COLO668 (cell line): Measurements from ENCODE around the gene FARS2.

Experiments
- DNase-seq: peaks from one replicate; lab custom pipeline; 2025; ENCODE audit not compliant: unreplicated experiment; lab: John Stamatoyannopoulos, UW

FARS2 gene

GRCh38 chr6:5525209-5525608, 263.9 kb downstream of the FARS2 start:
- DNase-seq, result no peak

GRCh38 chr6:5529015-5529414, 267.7 kb downstream of the FARS2 start:
- DNase-seq, result no peak

GRCh38 chr6:5529733-5530132, 268.4 kb downstream of the FARS2 start:
- DNase-seq, result no peak

GRCh38 chr6:5531161-5531560, 269.8 kb downstream of the FARS2 start:
- DNase-seq, result no peak

GRCh38 chr6:5531853-5532375, 270.6 kb downstream of the FARS2 start:
- no peak for DNase-seq

GRCh38 chr6:5532941-5533340, 271.6 kb downstream of the FARS2 start:
- DNase-seq, result no peak

GRCh38 chr6:5534643-5535042, 273.3 kb downstream of the FARS2 start:
- no peak for DNase-seq

GRCh38 chr6:5536644-5537043, 275.3 kb downstream of the FARS2 start:
- DNase-seq, result no peak

GRCh38 chr6:5537132-5537531, 275.8 kb downstream of the FARS2 start:
- DNase-seq, result no peak

- DNase-seq, result no peak
Measured at GRCh38 chr6:5537967-5538366, 276.7 kb downstream of the FARS2 start.

- no peak for DNase-seq
Measured at GRCh38 chr6:5540370-5540769, 279.1 kb downstream of the FARS2 start.

GRCh38 chr6:5541025-5541424, 279.7 kb downstream of the FARS2 start:
- no peak for DNase-seq

- DNase-seq, result no peak
Measured at GRCh38 chr6:5541751-5542432, 280.6 kb downstream of the FARS2 start.

- DNase-seq, result no peak
Measured at GRCh38 chr6:5547556-5547955, 286.2 kb downstream of the FARS2 start.

GRCh38 chr6:5550631-5551030, 289.3 kb downstream of the FARS2 start:
- DNase-seq, result no peak

- no peak for DNase-seq
Measured at GRCh38 chr6:5552243-5552642, 290.9 kb downstream of the FARS2 start.

GRCh38 chr6:5553767-5554166, 292.5 kb downstream of the FARS2 start:
- DNase-seq, result no peak

GRCh38 chr6:5554226-5554625, 292.9 kb downstream of the FARS2 start:
- no peak for DNase-seq

- no peak for DNase-seq
Measured at GRCh38 chr6:5556011-5556410, 294.7 kb downstream of the FARS2 start.

- DNase-seq, result no peak
Measured at GRCh38 chr6:5557506-5557905, 296.2 kb downstream of the FARS2 start.

- no peak for DNase-seq
Measured at GRCh38 chr6:5559651-5560050, 298.3 kb downstream of the FARS2 start.

- no peak for DNase-seq
Measured at GRCh38 chr6:5562277-5562676, 301.0 kb downstream of the FARS2 start.

- DNase-seq, result no peak
Measured at GRCh38 chr6:5563086-5563485, 301.8 kb downstream of the FARS2 start.
